ENCODE results near the gene IQSEC3. TPM values are rescaled to one million over a fixed set of nuclear protein-coding genes. Genes with fewer than 3 reads are reported as not detected.
A peak's percentile ranks its signal among the peaks of the same experiment; 100 is the strongest.

Gene IQSEC3
- total and polyA plus RNA-seq, 4 donors = 0.29 to 7.5 (median 1.5) TPM

DNA sequence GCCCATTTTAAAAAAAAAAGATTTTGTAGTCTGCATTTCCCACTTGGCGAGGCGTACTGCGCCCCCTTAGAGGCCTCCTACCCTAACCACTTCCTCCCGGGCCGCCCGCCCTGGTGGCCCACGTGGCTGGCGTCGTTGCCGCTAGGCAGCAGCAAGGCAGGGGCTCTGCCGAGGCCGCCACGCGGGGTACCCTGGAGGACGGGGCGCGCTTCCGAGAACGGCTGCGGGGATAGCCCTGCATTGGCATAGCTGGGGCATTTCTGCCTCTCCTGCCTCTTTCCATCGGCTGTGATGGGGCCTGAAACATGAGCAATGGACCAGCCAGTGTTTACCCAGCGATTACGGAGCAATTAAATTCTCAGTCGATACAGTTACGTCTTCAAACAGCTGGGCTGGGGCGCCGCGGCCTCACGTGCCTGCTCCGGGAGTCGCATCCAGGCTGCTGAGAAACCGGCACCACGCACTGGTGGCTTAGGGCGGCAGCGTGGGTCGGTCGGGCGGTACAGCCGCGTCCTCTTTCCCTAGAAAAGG lies 38.0 kb downstream of the IQSEC3 start:
- WGBS, 2 donors = 41 to 54% methylated on average over 40 of the region's 40 CpGs
- ATAC-seq (ENCODE audit: insufficient read depth, low FRiP score) = no peak
- Histone ChIP-seq H3K36me3 (ENCODE audit: control insufficient read depth in 4 of 4, insufficient read depth in 4 of 4, low read length in 4 of 4) (no peaks in the 10 kb centered on the region), H3K9me3 (ENCODE audit: control insufficient read depth in 4 of 4, insufficient read depth in 3 of 4, low read length in 3 of 4) (peaks cover 0 to 5% (median 0%) of the 10 kb centered on the region in 4 donors), H3K4me1 (ENCODE audit: control insufficient read depth in 5 of 5, insufficient read depth in 5 of 5, low read length in 5 of 5) (peaks cover 0 to 3% (median 0%) of the 10 kb centered on the region in 5 donors), H3K9ac (ENCODE audit: insufficient read depth in 1 of 2, low read length in 2 of 2) (no peak overlapping the region), H3K27me3 (ENCODE audit: control insufficient read depth in 3 of 3, insufficient read depth in 3 of 3, low read length in 2 of 3) (peaks cover 3 to 5% (median 3%) of the 10 kb centered on the region in 3 donors), H3K27ac (ENCODE audit: low read depth in 1 of 2, low read length in 1 of 2) (no peak overlapping the region), H3K4me3 (no peak overlapping the region)
- TF ChIP-seq, protein P1, sequence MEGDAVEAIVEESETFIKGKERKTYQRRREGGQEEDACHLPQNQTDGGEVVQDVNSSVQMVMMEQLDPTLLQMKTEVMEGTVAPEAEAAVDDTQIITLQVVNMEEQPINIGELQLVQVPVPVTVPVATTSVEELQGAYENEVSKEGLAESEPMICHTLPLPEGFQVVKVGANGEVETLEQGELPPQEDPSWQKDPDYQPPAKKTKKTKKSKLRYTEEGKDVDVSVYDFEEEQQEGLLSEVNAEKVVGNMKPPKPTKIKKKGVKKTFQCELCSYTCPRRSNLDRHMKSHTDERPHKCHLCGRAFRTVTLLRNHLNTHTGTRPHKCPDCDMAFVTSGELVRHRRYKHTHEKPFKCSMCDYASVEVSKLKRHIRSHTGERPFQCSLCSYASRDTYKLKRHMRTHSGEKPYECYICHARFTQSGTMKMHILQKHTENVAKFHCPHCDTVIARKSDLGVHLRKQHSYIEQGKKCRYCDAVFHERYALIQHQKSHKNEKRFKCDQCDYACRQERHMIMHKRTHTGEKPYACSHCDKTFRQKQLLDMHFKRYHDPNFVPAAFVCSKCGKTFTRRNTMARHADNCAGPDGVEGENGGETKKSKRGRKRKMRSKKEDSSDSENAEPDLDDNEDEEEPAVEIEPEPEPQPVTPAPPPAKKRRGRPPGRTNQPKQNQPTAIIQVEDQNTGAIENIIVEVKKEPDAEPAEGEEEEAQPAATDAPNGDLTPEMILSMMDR (IDR thresholded peaks at IDR 0.05; ENCODE audit: control extremely low read depth, extremely low read depth) = no peak
- peak; percentile 28 to 46 (median 39) for DNase-seq

DNA sequence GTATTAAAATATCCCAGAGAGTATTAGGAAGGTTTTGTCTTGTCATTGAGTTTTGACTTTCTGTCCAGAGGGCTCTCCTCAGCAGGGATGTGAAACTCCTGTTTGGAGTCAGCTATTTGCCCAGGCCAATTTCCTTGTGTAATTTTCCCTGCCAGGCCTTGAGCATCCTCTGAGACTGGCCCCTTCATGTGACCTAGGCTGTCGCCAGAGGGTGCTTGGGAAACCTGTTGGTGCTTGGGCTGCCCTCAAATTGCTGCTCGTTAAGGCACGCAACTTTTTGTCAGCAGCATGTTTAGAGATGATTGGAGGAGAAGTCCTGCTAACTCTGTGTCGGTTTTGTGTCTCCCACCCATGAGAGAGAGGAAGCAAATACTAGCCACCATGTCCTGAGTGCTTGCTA lies 39.1 kb downstream of the IQSEC3 start:
- no peak overlapping the region for H3K4me3 ChIP-seq
- no peaks in the 10 kb centered on the region for H3K36me3 ChIP-seq (ENCODE audit: control insufficient read depth in 4 of 4, insufficient read depth in 4 of 4, low read length in 4 of 4)
- H3K9ac ChIP-seq (ENCODE audit: insufficient read depth in 1 of 2, low read length in 2 of 2) = no peak overlapping the region
- peaks cover 0 to 6% (median 0%) of the 10 kb centered on the region in 5 donors for H3K4me1 ChIP-seq (ENCODE audit: control insufficient read depth in 5 of 5, insufficient read depth in 5 of 5, low read length in 5 of 5)
- DNase-seq (no peak), ATAC-seq (ENCODE audit: insufficient read depth, low FRiP score) (no peak)
- H3K27me3 ChIP-seq (ENCODE audit: control insufficient read depth in 3 of 3, insufficient read depth in 3 of 3, low read length in 2 of 3) = peaks cover 0 to 3% (median under 1%) of the 10 kb centered on the region in 3 donors
- H3K27ac ChIP-seq (ENCODE audit: low read depth in 1 of 2, low read length in 1 of 2) = no peak overlapping the region
- TF ChIP-seq, protein P1 (IDR thresholded peaks at IDR 0.05; ENCODE audit: control extremely low read depth, extremely low read depth) = no peak
- 67 to 74% methylated on average over 4 of the region's 4 CpGs for WGBS, 2 donors
- peaks cover 0 to 3% (median 0%) of the 10 kb centered on the region in 4 donors for H3K9me3 ChIP-seq (ENCODE audit: control insufficient read depth in 4 of 4, insufficient read depth in 3 of 4, low read length in 3 of 4)

- H3K27me3 ChIP-seq (ENCODE audit: control insufficient read depth in 3 of 3, insufficient read depth in 3 of 3, low read length in 2 of 3) = peaks cover 0 to 3% (median 0%) of the 10 kb centered on the region in 3 donors
- H3K4me1 ChIP-seq (ENCODE audit: control insufficient read depth in 5 of 5, insufficient read depth in 5 of 5, low read length in 5 of 5) = peaks cover 0 to 6% (median 0%) of the 10 kb centered on the region in 5 donors
- WGBS, 2 donors = 78 to 82% methylated on average over 5 of the region's 5 CpGs
- H3K36me3 ChIP-seq (ENCODE audit: control insufficient read depth in 4 of 4, insufficient read depth in 4 of 4, low read length in 4 of 4) = no peaks in the 10 kb centered on the region
- ATAC-seq (ENCODE audit: insufficient read depth, low FRiP score) (no peak), DNase-seq (no peak)
- H3K4me3 ChIP-seq = no peak overlapping the region
- H3K27ac ChIP-seq (ENCODE audit: low read depth in 1 of 2, low read length in 1 of 2) = no peak overlapping the region
- H3K9ac ChIP-seq (ENCODE audit: insufficient read depth in 1 of 2, low read length in 2 of 2) = no peak overlapping the region
- peaks cover 0 to 3% (median 0%) of the 10 kb centered on the region in 4 donors for H3K9me3 ChIP-seq (ENCODE audit: control insufficient read depth in 4 of 4, insufficient read depth in 3 of 4, low read length in 3 of 4)
- TF ChIP-seq, protein P1 (IDR thresholded peaks at IDR 0.05; ENCODE audit: control extremely low read depth, extremely low read depth) = no peak
Measured at GRCh38 chr12:106118-106591, 39.6 kb downstream of the IQSEC3 start.
